GM21737 (cell line): ENCODE data around the gene ELOA2.
"Not testable (repeated sequence)": the region's sequence is repeated elsewhere in the genome, so short reads cannot be mapped to it uniquely, and the experiment has no call there.

Source experiments
- ATAC-seq: cut with Tn5 transposase; IDR thresholded peaks from one replicate; pipeline ENCODE4 v1.9.1; 2021; ENCODE audit warnings: mild to moderate bottlenecking, moderate library complexity; ENCODE audit not compliant: unreplicated experiment

ELOA2 gene

GRCh38 chr18:47023769-47024465 is 11.5 kb downstream of the ELOA2 start:
- not testable (repeated sequence) for ATAC-seq

GRCh38 chr18:47022821-47023220 is 12.6 kb downstream of the ELOA2 start:
- ATAC-seq: not testable (repeated sequence)

- ATAC-seq: not testable (repeated sequence)
These were observed 14.7 kb downstream of the ELOA2 start for GRCh38 chr18:47020757-47021156.

- not testable (repeated sequence) for ATAC-seq
These were observed 15.6 kb downstream of the ELOA2 start for GRCh38 chr18:47019870-47020269.
